Brain pericyte (primary cell): ENCODE data around the gene OGA.

Experiments used
- DNase-seq: peaks from one replicate; pipeline ENCODE4 v3.0.0-alpha.2; 2012; ENCODE audit warnings: low read depth, low spot score

OGA gene

GRCh38 chr10:101818119-101818871 lies at the start of gene OGA:
OGA (minus strand) TSS chr10:101818444; CDS start chr10:101818022, 422 bp downstream.
- DNase-seq = peak; percentile 99

- DNase-seq = no peak
These were observed 49.7 kb upstream of the OGA start for GRCh38 chr10:101867931-101868330.

- DNase-seq = no peak
These were observed 41.3 kb upstream of the OGA start for GRCh38 chr10:101859530-101859929.

GRCh38 chr10:101858723-101859500 lies 40.7 kb upstream of the OGA start:
- no peak for DNase-seq

- no peak for DNase-seq
These were observed 39.7 kb upstream of the OGA start for GRCh38 chr10:101857802-101858476.

GRCh38 chr10:101856626-101857025 lies 38.4 kb upstream of the OGA start:
- no peak for DNase-seq

GRCh38 chr10:101851411-101852116 lies 33.3 kb upstream of the OGA start:
- no peak for DNase-seq

GRCh38 chr10:101850749-101851148 lies 32.5 kb upstream of the OGA start:
- no peak for DNase-seq

- DNase-seq = peak; percentile 69
These were observed 30.7 kb upstream of the OGA start for GRCh38 chr10:101848894-101849351.

GRCh38 chr10:101848408-101848807 lies 30.2 kb upstream of the OGA start:
- no peak for DNase-seq

GRCh38 chr10:101845893-101846292 lies 27.6 kb upstream of the OGA start:
- DNase-seq = no peak

GRCh38 chr10:101843032-101844021 lies 25.1 kb upstream of the OGA start, which contains the start of gene KCNIP2:
KCNIP2 (minus strand) TSS chr10:101843800; CDS start chr10:101843568, 232 bp downstream.
- no peak for DNase-seq

GRCh38 chr10:101841826-101842225 lies 23.6 kb upstream of the OGA start:
- DNase-seq = no peak

- DNase-seq = peak; percentile 52
These were observed 22.7 kb upstream of the OGA start for GRCh38 chr10:101840741-101841453.

GRCh38 chr10:101840102-101840684 lies 21.9 kb upstream of the OGA start:
- DNase-seq = no peak

GRCh38 chr10:101839416-101840063 lies 21.3 kb upstream of the OGA start:
- DNase-seq = no peak

- DNase-seq = no peak
These were observed 20.8 kb upstream of the OGA start for GRCh38 chr10:101839002-101839401.

- no peak for DNase-seq
These were observed 20.2 kb upstream of the OGA start for GRCh38 chr10:101838416-101838970.
